A549 (cell line): ENCODE data around the gene SYNE2. TPM values are rescaled to one million over a fixed set of nuclear protein-coding genes. Genes with fewer than 3 reads are reported as not detected.

ENCODE experiments used
- ATAC-seq, 2 experiments: fragments of 200-7000 bp in 1 of 2; fragments of >200 bp in 1 of 2; cut with Nextera tagmentation in 1 of 2; cut with Tn5 transposase in 1 of 2; 3 replicates each; pipeline versions ENCODE4 v1.8.0 to v1.9.1; 2018 to 2020; ENCODE audit warnings: mild to moderate bottlenecking in 1 of 2, moderate library complexity in 1 of 2
- CTCF ChIA-PET: fragments of 300-600 bp; sonication (Branson Sonifier 250); formaldehyde crosslinking; extraction: SDS; loops from one replicate; lab custom pipeline; 2021; ENCODE audit warnings: antibody characterized with exemption, inconsistent platforms; lab: Yijun Ruan, JAX
- POLR2A ChIA-PET: fragments of 350-600 bp; formaldehyde crosslinking; extraction: SDS; loops from one replicate; lab custom pipeline; 2021; ENCODE audit warnings: antibody characterized with exemption, inconsistent platforms; lab: Yijun Ruan, JAX
- DNase-seq, 2 experiments: peaks; one replicate each; pipeline versions ENCODE4 v3.0.0 to v3.0.0-alpha.2; 2011 to 2016; ENCODE audit warnings: low read depth in 1 of 2, low spot score in 1 of 2
- FAIRE-seq: peaks from 2 replicates; lab custom pipeline; 2011; peaks lifted over from hg19 to GRCh38; lab: Jason Lieb, UNC
- H3K27ac ChIP-seq, 2 experiments: fragments of >200 bp; sonication (Bioruptor Twin); formaldehyde crosslinking; 3 replicates each; pipeline ENCODE4 v1.5.1; 2016 to 2017
- H3K4me1 ChIP-seq: fragments of >200 bp; sonication (Bioruptor Twin); formaldehyde crosslinking; 3 replicates; pipeline ENCODE4 v1.6.1; 2016
- H3K4me2 ChIP-seq: fragments of >200 bp; sonication (Bioruptor Twin); formaldehyde crosslinking; 3 replicates; pipeline ENCODE4 v1.6.1; 2016
- H3K4me3 ChIP-seq: fragments of >200 bp; sonication (Bioruptor Twin); formaldehyde crosslinking; 3 replicates; pipeline ENCODE4 v1.5.1; 2016
- H3K9me3 ChIP-seq: fragments of >200 bp; sonication (Bioruptor Twin); formaldehyde crosslinking; 3 replicates; pipeline ENCODE4 v1.6.1; 2016
- CBX2 ChIP-seq: fragments of 200-600 bp; sonication (generic); IDR thresholded peaks from 2 replicates; pipeline ENCODE4 v1.6.1; 2016; ENCODE audit warnings: low read depth, mild to moderate bottlenecking, borderline replicate concordance
- CBX8 ChIP-seq: fragments of 200-600 bp; sonication (generic); IDR thresholded peaks from 2 replicates; pipeline ENCODE4 v1.6.1; 2016
- CEBPB ChIP-seq, 2 experiments: fragments of >200 bp in 1 of 2; sonication (Bioruptor Twin) in 1 of 2; formaldehyde crosslinking in 1 of 2; IDR thresholded peaks; 2 replicates each; pipeline ENCODE4 v1.6.1; 2012 to 2016
- CHD4 ChIP-seq: fragments of 200-600 bp; sonication (generic); IDR thresholded peaks from 2 replicates; pipeline ENCODE4 v1.6.1; 2016; ENCODE audit warnings: antibody characterized with exemption, mild to moderate bottlenecking, borderline replicate concordance
- FOSB ChIP-seq: fragments of 250-450 bp; sonication (Bioruptor Pico); IDR thresholded peaks from 2 replicates; pipeline ENCODE4 v1.5.0; 2020; ENCODE audit warnings: mild to moderate bottlenecking, moderate library complexity
- JUN ChIP-seq, 2 experiments: fragments of >200 bp; sonication (Bioruptor Twin); formaldehyde crosslinking; IDR thresholded peaks; 2 replicates in 1 of 2; 3 replicates in 1 of 2; pipeline ENCODE4 v1.6.1; 2016 to 2017
- JUNB ChIP-seq: fragments of >200 bp; sonication (Bioruptor Twin); formaldehyde crosslinking; IDR thresholded peaks from 2 replicates; pipeline ENCODE4 v1.6.1; 2016
- KDM1A ChIP-seq: fragments of 200-600 bp; sonication (generic); IDR thresholded peaks from 2 replicates; pipeline ENCODE4 v1.6.1; 2016; ENCODE audit warnings: low read depth, mild to moderate bottlenecking
- MAFK ChIP-seq: fragments of 450-650 bp; IDR thresholded peaks from 2 replicates; pipeline ENCODE4 v1.6.1; 2014; ENCODE audit not compliant: partially characterized antibody
- NPAS2 ChIP-seq: fragments of 250-450 bp; sonication (Bioruptor Pico); IDR thresholded peaks from 2 replicates; pipeline ENCODE4 v1.8.0; 2022; ENCODE audit warnings: mild to moderate bottlenecking, moderate library complexity, borderline replicate concordance
- NR3C1 ChIP-seq: fragments of >200 bp; sonication (Bioruptor Twin); formaldehyde crosslinking; IDR thresholded peaks from 3 replicates; pipeline ENCODE4 v1.6.1; 2017
- PHF8 ChIP-seq: fragments of 200-600 bp; sonication (generic); IDR thresholded peaks from 2 replicates; pipeline ENCODE4 v1.6.1; 2016; ENCODE audit warnings: low read depth, mild to moderate bottlenecking, antibody characterized with exemption, moderate library complexity, borderline replicate concordance
- POLR2A ChIP-seq: IDR thresholded peaks from 2 replicates; pipeline ENCODE4 v1.6.1; 2012; ENCODE audit warnings: mild to moderate bottlenecking, low read length
- POLR2AphosphoS2 ChIP-seq: conservative IDR thresholded peaks from 2 replicates; pipeline ENCODE4 v1.6.1; 2012; ENCODE audit warnings: low read length, improper control_type of control experiment, inconsistent platforms
- RARB ChIP-seq: fragments of 250-450 bp; sonication (Bioruptor Pico); IDR thresholded peaks from 2 replicates; pipeline ENCODE4 v1.8.0; 2021; ENCODE audit warnings: mild to moderate bottlenecking, moderate library complexity
- RCOR1 ChIP-seq: fragments of 150-350 bp; IDR thresholded peaks from 2 replicates; pipeline ENCODE4 v1.6.1; 2014; ENCODE audit warnings: antibody characterized with exemption, low read length, low read depth
- RFX5 ChIP-seq: fragments of 450-650 bp; IDR thresholded peaks from 2 replicates; pipeline ENCODE4 v1.7.1; 2014; ENCODE audit warnings: antibody characterized with exemption, mild to moderate bottlenecking, moderate library complexity
- SREBF2 ChIP-seq: fragments of 450-650 bp; IDR thresholded peaks from 2 replicates; pipeline ENCODE4 v1.6.1; 2014; ENCODE audit warnings: mild to moderate bottlenecking, moderate library complexity
- ZC3H11A ChIP-seq: fragments of 450-650 bp; IDR thresholded peaks from 2 replicates; pipeline ENCODE4 v1.6.1; 2014; ENCODE audit warnings: antibody characterized with exemption, mild to moderate bottlenecking
- WGBS: methylation state at CpG from one replicate; pipeline ENCODE4 v1.1.6; 2017; ENCODE audit errors: missing lambda C conversion rate; 5-methylcytosine and 5-hydroxymethylcytosine counted together
- polyA plus RNA-seq, 4 experiments: library from polyadenylated mRNA; depleted of rRNA in 3 of 4; stranded (reverse); fragments of >200 nt; fragmentation: RNase III in 1 of 4; extraction: RNeasy Plus Mini Kit Qiagen cat#74134 plus additional on column Dnase treatment in 1 of 4; gene quantifications; 2 replicates in 3 of 4; 3 replicates in 1 of 4; pipeline ENCODE4 v1.2.3, GENCODE V29; 2011 to 2017
- TF ChIP-seq, protein P1 (sequence below): fragments of >200 bp; sonication (Bioruptor Twin); formaldehyde crosslinking; IDR thresholded peaks from 3 replicates; pipeline ENCODE4 v1.5.1; 2016
- TF ChIP-seq, protein P2 (sequence below): IDR thresholded peaks from 2 replicates; pipeline ENCODE4 v1.6.1; 2012; ENCODE audit warnings: low read depth, borderline replicate concordance
- TF ChIP-seq, protein P3 (sequence below): fragments of 450-650 bp; IDR thresholded peaks from 2 replicates; pipeline ENCODE4 v1.6.1; 2014; ENCODE audit warnings: antibody characterized with exemption
- TF ChIP-seq, protein P4 (sequence below): IDR thresholded peaks from 2 replicates; pipeline ENCODE4 v1.6.1; 2012

The SYNE2 gene
- polyA plus RNA-seq, 2 of the 4 experiments (the other 2 are of a cell fraction): 3.4 to 11.3 TPM

DNA sequence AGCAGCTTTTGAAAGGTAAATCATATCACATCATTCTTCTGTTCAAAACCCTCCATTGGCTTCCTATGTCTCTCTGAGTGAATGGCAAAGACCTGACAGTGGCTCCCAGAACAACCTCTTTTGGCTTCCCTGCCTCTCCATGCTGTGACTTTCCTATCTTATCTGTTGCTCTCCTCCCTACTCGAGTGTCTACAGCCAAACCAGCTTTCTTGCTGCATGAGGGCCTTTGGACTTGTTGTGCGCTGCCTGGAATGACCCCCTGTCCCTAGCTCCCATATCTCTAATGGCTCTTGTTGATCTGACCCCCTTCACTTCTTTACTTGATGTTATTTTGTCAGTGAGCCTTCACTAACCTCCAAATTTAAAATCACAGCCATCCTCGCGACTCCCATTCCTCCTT, 2.5 kb downstream of the SYNE2 start:
- no peak overlapping the region for H3K27ac ChIP-seq
- ChIA-PET CTCF (no interaction called here), POLR2A (no interaction called here)
- TF ChIP-seq FOSB (CRISPR knock-in tag) (no peak), ZC3H11A (no peak), NR3C1 (no peak), NPAS2 (no peak), CEBPB (IDR thresholded peaks at IDR 0.05) (no peak), PHF8 (no peak), POLR2A (no peak), MAFK (no peak), POLR2AphosphoS2 (no peak), RFX5 (no peak), RCOR1 (no peak), CBX2 (no peak), SREBF2 (no peak), CBX8 (no peak)
- TF ChIP-seq, protein P1, sequence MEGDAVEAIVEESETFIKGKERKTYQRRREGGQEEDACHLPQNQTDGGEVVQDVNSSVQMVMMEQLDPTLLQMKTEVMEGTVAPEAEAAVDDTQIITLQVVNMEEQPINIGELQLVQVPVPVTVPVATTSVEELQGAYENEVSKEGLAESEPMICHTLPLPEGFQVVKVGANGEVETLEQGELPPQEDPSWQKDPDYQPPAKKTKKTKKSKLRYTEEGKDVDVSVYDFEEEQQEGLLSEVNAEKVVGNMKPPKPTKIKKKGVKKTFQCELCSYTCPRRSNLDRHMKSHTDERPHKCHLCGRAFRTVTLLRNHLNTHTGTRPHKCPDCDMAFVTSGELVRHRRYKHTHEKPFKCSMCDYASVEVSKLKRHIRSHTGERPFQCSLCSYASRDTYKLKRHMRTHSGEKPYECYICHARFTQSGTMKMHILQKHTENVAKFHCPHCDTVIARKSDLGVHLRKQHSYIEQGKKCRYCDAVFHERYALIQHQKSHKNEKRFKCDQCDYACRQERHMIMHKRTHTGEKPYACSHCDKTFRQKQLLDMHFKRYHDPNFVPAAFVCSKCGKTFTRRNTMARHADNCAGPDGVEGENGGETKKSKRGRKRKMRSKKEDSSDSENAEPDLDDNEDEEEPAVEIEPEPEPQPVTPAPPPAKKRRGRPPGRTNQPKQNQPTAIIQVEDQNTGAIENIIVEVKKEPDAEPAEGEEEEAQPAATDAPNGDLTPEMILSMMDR: no peak
- TF ChIP-seq, protein P2, sequence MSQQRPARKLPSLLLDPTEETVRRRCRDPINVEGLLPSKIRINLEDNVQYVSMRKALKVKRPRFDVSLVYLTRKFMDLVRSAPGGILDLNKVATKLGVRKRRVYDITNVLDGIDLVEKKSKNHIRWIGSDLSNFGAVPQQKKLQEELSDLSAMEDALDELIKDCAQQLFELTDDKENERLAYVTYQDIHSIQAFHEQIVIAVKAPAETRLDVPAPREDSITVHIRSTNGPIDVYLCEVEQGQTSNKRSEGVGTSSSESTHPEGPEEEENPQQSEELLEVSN: no peak
- FAIRE-seq (no peak), DNase-seq (no peak), ATAC-seq (no peak)
- no peak overlapping the region for H3K4me2 ChIP-seq
- H3K9me3 ChIP-seq: no peaks in the 10 kb centered on the region
- peaks cover 8% of the 10 kb centered on the region for H3K4me1 ChIP-seq
- 92% methylated on average over 4 of the region's 4 CpGs for WGBS
- H3K4me3 ChIP-seq: no peak overlapping the region

DNA sequence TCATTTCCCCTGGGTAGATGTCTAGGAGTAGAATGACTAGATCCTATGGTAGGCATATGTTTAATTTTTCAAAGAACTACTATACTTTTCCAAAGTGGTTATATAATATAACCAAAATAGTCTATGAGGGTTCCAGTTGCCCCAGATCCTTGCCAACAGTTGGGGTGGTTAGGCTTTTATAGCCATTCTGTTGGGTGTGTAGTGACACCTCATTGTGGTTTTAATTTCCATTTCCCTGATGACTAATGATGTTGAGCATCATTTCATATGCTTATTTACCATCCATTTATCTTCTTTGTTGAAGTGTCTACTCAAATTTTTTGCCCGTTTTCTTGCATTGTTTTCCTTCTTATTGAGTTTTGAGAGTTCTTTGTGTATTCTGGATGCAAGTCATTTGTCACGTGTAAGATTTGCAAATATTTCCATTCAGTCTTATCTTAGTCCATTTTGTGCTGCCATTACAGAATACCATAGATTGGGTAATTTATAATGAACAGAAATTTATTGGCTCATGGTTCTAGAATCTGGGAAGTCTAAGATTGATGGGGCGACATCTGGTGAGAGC, 4.7 kb downstream of the SYNE2 start:
- ATAC-seq: no peak
- no peak for FAIRE-seq
- POLR2A ChIA-PET: no interaction called here

More for the DNA sequence above, 4.7 kb downstream of the SYNE2 start:
- peaks cover 6% of the 10 kb centered on the region for H3K4me1 ChIP-seq
- TF ChIP-seq, protein P3, sequence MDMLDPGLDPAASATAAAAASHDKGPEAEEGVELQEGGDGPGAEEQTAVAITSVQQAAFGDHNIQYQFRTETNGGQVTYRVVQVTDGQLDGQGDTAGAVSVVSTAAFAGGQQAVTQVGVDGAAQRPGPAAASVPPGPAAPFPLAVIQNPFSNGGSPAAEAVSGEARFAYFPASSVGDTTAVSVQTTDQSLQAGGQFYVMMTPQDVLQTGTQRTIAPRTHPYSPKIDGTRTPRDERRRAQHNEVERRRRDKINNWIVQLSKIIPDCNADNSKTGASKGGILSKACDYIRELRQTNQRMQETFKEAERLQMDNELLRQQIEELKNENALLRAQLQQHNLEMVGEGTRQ: no peak
- TF ChIP-seq, protein P1: no peak
- TF ChIP-seq JUN (IDR thresholded peaks at IDR 0.05) (no peak), FOSB (CRISPR knock-in tag) (no peak), CHD4 (no peak), KDM1A (no peak), PHF8 (no peak), RCOR1 (no peak), RARB (no peak), JUNB (no peak)
- TF ChIP-seq, protein P2: no peak
- TF ChIP-seq, protein P4, sequence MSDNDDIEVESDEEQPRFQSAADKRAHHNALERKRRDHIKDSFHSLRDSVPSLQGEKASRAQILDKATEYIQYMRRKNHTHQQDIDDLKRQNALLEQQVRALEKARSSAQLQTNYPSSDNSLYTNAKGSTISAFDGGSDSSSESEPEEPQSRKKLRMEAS: no peak
- DNase-seq: no peak
- CTCF ChIA-PET: interaction anchor here (1.0 kb wide), 1 partner anchor 12 kb away, joined by 4 read pairs; no protein-coding TSS in a partner anchor
- H3K4me2 ChIP-seq: no peak overlapping the region
- H3K4me3 ChIP-seq: no peak overlapping the region
- no peaks in the 10 kb centered on the region for H3K9me3 ChIP-seq
- WGBS: 84% methylated on average over 3 of the region's 3 CpGs
- no peak overlapping the region for H3K27ac ChIP-seq
